SHP77 treated with DMSO at 0.1 percent for 48 hours (cell line): ENCODE data around the gene CNEP1R1.

ENCODE experiments used
- DNase-seq: peaks from one replicate; lab custom pipeline; 2025; lab: John Stamatoyannopoulos, UW

CNEP1R1 gene

DNA sequence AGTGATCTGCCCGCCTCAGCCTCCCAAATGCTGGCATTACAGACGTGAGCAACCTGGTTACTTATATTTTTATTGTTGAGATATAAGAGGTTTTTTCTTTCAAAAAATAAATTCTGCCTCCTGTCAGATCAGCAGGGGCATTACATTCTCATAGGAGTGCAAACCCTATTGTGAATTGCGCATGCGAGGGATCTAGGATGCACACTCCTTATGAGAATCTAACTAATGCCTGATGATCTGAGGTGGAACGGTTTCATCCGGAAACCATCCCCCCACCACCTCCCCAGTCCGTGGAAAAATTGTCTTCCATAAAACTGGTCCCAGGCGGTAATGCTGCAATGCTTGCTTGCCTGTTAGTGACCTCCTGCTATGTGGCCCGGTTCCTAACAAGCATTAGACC, 7.5 kb upstream of the CNEP1R1 start:
- DNase-seq, result no peak

DNA sequence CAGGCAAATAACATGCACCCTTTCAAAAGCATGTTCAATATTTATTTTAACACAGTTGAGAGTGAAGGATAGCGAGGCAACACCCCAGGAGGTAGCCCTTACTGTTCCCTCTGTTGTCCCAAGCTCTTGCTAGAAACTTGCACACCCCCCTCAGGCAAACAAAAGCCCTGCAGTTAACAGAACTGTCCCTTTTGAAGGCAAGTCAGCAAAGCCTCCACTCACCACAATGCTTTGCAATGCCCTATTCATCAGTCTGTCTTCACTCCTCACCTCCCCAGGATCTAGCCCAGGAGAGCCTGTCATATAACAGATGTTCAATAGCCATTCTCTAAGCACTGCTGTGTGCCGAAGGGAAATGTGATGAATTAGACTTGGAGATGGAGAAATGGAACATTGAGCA, 3.5 kb upstream of the CNEP1R1 start:
- DNase-seq, result no peak

DNA sequence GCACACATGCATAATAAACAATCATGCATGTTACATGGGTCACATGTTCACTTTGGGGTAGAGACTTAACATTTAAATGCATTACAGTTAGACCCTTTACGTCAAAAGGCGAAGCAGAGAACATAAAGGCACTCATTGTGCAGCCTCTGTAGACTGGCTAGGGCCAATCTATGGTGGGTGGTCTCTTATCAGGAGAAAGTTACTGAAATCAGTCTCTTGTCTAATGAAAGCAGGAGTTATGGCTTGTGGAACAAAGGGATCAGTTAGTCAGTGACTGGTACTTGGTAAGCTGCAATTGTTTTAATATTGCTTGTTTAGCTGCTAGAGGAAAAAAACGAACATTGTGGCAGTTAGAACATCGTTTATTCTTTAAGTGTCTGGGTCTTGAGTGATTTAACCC, 1.4 kb upstream of the CNEP1R1 start:
- no peak for DNase-seq

GRCh38 chr16:50024207-50024606, 818 bp upstream of the CNEP1R1 start:
- no peak for DNase-seq

DNA sequence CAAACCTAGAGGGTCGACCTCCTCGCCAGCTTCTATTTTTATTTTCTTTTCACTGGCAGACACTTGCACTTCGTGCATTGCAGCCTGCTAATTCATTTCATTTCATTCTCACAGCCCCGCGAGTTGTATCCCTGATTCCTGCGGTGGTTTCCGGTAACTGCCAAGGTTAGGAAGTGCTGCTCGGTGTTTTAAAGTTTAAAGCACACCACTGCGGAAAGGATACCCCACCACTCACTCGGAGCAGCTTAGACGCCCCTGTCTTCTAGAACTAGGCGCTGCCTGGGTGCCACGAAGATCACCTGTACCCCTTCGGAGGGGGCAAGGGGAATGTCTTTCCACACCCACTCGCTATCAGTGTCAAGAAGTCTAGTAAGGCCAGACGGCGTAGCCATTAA, 509 bp downstream of the CNEP1R1 start:
- no peak for DNase-seq

- DNase-seq, result no peak
These were observed 2.8 kb downstream of the CNEP1R1 start for GRCh38 chr16:50027829-50028228.

DNA sequence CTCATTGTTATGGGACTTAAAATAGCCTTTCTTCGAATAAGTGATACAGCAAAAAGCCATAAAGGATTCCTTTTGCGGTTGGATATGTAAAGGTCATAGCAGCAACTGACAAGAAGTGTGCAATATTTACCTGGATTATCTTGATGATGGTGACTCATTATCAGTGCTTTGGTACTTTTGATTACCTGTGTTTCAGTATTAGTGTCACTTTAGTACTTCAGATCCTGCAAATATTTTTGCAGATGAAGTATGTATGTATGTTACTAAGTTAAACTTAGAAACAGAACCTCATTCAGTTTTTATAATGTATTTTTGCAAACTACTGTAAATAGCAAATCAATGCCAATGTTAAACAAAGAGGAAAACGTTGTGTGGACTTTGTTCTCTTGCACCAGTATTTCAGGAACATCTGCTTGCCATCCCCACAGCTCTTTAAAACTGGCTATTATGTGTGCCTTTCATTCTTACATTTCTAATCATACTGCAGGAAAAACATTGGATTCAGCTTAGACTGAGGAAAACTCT, 10.5 kb downstream of the CNEP1R1 start:
- DNase-seq, result no peak

- DNase-seq, result no peak
These were observed 11.4 kb downstream of the CNEP1R1 start for GRCh38 chr16:50036426-50036825.

GRCh38 chr16:50037662-50038220, 12.7 kb downstream of the CNEP1R1 start:
- no peak for DNase-seq

- no peak for DNase-seq
These were observed 13.3 kb downstream of the CNEP1R1 start for GRCh38 chr16:50038286-50038685.

DNA sequence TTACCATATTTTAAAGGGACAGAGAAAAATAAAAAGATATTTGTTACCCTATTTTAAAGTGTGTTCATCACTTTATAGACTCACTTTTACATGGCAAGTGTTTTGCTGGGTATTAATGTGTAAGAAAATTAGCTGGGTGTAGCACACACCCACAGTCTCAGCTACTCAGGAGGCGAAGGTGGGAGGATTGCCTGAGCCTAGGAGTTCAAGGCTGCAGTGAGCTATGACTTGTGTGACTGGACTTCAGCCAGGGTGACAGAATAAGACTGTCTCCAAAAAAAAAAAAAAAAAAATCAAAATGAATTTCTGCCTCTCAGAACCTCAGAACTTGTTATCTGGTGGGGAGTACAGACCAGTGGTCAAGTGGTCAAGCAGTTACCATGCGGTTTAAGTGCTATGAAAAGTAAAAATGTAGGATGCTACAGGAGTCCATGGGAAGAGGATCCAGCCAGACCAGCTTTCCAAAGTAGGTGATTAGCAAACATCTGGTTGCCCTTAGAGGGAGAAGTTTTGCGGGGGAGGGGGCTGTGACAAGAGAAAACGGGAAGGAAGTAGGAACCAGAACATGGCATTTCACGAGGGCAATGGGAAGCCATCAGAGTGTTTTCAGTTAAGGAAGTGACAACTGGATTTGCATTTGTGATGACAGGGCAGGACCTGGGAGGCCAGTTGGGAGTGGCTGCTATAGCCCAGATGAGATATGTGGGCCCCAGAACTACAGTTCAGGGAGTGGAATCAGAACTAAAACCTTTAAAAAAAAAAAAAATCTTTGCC, 13.9 kb downstream of the CNEP1R1 start:
- DNase-seq, result no peak

GRCh38 chr16:50040018-50040417, 15.0 kb downstream of the CNEP1R1 start:
- no peak for DNase-seq

- no peak for DNase-seq
These were observed 15.7 kb downstream of the CNEP1R1 start for GRCh38 chr16:50040710-50041109.

- DNase-seq, result no peak
These were observed 18.3 kb downstream of the CNEP1R1 start for GRCh38 chr16:50043358-50043757.

DNA sequence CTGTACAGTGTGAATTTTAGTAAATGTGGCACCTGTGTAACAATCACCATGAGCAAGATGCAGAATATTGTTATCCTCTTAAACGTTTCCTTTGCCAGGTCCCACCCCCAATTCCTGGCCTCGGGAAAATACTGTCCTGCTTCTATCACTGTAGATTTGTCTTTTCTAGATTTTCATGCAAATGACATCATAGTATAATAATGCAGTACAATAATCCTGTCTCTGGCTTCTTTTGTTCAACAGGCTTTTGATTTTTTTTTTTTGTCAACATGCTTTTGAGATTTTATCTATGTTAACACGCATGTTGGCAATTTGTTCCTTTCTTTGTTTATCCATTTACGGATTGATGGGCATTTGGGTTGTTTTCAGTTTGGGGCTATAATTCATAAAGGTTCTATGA, 20.4 kb downstream of the CNEP1R1 start:
- no peak for DNase-seq

DNA sequence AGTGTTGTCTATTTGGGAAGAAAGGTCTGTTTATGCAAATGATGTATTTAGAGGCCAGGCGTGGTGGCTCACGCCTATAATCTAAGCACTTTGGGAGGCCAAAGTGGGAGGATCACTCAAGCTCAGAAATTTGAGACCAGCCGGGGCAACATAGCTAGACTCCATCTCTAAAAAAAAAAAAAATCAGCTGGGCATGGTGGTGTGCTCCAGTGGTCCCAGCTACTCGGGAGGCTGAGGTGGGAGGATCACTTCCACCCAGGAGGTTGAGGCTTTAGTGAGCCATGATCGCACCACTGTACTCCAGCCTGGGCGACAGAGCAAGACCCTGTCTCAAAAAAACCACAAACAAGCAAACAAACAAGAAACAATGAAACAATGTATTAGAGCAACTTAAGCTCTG, 21.8 kb downstream of the CNEP1R1 start:
- no peak for DNase-seq

- no peak for DNase-seq
These were observed 22.8 kb downstream of the CNEP1R1 start for GRCh38 chr16:50047864-50048263.

DNA sequence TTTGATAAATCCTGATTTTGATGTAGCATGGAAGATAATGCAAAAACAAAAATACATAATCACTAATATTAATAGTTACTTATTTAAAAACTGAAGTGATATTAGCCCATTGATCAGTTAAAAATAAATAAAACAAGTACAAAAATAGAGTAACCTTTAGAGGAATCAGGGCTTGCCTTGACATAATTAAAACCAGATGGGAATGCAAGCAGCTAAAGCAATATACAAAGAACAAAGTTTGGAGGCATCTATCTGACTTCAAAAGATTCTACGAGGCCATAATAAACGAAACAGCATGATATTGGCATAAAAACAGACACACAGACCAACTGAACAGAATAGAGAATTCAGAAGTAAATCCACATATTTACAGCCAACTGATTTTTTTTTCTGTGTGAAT, 25.8 kb downstream of the CNEP1R1 start:
- no peak for DNase-seq

DNA sequence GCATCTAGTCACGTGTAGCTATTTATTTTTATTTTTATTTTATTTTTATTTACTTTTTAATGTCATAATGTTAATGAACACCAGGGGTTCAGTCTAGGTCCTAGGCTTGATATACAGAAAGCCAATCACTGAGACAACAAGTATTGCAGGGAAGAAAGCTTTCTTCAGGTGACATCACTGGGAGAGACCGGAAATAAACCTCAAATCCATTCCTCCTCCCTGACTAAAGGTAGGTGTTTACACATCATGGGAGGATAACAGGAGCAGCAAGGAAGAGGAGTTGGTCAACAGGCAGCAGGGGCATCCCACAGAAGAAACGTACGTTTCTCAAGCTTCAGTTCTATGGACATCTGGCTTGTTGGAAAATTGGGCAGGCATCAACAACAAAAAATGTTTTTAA, 31.2 kb downstream of the CNEP1R1 start:
- no peak for DNase-seq

GRCh38 chr16:50058091-50058771, 33.2 kb downstream of the CNEP1R1 start:
- DNase-seq, result no peak

DNA sequence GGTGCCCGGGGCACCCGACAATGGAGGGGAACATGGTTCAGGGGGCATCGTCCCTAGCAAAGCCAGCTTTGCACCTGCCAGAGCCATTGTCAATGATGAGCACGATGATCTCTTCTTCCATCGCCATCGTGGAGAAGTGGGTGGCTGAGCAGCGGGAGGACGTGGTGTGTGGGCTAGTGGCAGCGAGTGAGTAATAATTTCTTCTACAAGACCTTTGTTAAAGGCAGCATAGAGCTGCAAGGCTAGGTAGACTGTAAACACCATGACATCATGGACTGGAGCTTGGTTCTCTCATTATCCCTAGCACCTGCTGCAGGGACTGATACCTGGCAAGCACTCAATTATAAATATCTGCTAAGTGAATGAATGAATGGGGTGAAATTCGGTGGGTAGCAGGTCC, 34.1 kb downstream of the CNEP1R1 start:
- DNase-seq, result no peak

DNA sequence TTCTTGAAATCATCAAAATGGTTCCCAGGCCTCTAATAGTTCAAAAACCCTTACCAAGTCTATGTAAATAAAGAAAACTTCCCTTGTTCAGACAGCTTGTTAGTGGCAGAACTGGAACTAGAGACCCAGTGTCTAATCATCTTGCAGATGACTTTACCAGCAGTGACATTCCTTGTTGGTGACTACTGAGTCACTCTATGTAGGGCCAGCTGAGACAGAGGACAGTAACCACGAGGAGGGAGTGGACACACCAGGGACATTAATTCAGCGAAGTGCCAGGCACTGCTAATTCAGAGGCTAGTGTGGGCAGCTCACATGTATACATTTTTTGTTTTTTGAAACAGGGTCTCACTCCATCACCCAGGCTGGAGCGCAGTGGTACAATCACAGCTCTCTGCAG, 34.6 kb downstream of the CNEP1R1 start:
- DNase-seq, result no peak

GRCh38 chr16:50061326-50061725, 36.3 kb downstream of the CNEP1R1 start:
- no peak for DNase-seq
